Left lobe of liver (tissue), 2 donors: ENCODE measurements around the gene MYL7. TPM values are rescaled to one million over a fixed set of nuclear protein-coding genes. Genes with fewer than 3 reads are reported as not detected.

Source experiments
- ATAC-seq: fragments of 200-7000 bp; cut with Tn5 transposase; one replicate; pipeline ENCODE4 v1.9.1; 2020; ENCODE audit warnings: mild to moderate bottlenecking, moderate library complexity
- DNase-seq: peaks from one replicate; pipeline ENCODE4 v3.0.0-alpha.2; 2020; ENCODE audit warnings: low spot score
- total RNA-seq: library from RNA; stranded (reverse); gene quantifications from one replicate; pipeline ENCODE4 v1.2.1, GENCODE V29; 2021
- donor health status: DM: no; HTN: no; CAD: no; lungs with moderate emphysema.
- donor health status: DM: no; HTN: yes; CAD: no.

The MYL7 gene
- total RNA-seq, 1 donor from 2014 or later: not detected

DNA sequence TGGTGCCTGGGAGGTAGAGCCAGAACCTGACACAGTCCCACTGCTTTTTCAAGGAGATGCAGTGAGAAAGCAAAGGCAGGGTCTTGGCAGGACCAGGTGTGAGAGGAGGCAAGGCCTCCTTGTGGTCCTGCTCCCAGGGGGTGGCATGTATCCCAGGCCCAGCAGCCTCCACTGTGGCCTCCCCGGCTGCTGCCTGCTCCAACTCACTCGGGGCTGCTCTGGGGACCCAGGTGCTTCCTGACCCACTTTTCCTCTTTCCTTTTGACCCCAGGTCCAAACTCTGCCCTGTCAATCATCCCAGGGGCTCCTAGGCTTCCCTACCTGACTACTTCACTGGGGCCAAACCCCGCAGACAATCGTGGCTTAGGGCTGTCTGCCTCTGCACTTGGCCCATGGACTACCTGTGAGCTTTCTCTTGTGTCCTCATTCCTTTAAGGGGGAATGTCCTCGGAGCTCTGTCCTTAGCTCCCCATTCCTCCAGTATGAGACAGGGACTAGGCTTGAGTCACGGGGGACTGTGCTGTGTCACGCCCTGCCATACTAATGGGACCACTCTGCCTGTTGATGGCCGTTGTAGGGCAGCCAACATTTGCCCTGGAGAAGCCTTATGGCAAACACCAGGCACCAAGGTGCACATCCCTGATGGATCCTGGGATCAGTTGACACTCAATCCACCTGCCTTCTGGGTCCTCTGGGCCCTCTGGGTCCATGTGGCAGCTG, 38.1 kb downstream of the MYL7 start:
- ATAC-seq (no peak), DNase-seq (no peak)

DNA sequence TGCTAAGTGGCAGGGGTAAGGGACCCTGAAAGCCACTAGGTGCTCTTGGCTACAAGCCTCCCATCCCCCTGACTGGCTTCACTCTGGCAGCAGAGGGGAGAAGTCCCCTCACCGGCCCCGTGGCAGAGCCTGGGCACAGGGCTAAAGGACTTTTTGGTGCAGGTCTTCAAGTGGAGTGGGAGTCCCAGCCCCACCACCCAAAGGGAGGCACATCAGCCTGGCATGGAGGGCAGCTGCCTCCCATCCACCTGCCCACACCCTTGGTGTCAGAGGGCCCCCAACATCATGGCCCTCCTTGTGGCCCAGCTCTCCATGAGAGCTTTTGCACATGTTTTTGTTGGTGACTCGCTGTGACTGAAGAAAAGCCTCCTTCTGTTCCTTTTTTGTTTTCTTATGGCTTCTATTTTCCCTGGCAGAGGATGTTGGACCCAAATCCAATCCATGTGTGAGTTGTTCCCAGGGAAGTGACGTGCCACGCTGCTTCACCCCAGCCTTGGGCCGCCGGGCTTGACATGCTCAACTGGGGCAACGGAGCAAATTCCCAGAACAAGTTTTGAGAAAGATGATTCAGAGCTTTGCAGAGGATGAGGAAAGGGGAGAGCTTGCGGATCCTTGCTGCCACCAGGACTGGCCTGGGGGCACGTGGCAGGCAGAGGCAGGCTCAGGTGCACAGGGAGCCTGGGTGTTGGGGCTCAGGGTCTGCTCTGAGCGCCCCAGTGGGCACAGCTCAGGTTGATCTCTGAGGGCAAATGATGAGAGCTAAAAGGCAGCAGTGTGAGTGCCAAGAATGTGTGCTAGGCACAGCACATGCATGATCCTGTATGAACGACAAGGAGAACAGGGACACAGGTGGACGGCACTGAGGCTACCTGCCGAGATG, 38.9 kb downstream of the MYL7 start:
- DNase-seq (no peak), ATAC-seq (no peak)

DNA sequence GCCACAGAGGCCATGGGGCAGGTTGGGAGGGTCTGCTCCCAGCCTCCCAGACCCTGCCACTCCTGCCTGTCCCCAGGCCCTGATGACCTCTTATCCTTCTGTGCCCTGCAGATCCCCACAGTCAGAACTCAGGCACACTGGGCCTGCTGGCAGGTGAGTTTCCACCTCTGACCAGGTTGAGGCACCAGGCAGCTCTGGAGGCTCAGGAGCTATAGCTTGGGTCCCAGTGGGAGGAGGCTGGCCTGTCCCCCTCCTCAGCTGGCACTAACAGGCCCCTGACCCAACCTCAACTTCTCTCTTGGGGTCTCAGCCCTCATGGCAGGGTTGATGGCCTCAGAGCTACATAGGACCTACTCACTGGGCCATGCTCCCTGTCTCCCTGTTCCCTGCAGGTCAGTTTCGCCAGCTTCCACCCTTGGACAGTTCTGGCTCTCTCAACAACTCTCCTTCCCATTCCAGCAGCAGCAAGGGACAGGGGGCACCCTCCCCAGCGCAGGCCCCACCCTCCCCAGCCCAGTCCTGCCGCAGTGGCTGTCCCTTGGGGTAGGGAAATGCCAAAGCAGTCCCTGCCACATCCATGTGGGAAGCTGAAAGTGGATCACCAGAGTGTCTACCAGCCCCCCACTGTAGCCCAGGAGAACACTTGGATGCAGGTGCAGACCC, 39.7 kb downstream of the MYL7 start:
- DNase-seq (no peak), ATAC-seq (no peak)

DNA sequence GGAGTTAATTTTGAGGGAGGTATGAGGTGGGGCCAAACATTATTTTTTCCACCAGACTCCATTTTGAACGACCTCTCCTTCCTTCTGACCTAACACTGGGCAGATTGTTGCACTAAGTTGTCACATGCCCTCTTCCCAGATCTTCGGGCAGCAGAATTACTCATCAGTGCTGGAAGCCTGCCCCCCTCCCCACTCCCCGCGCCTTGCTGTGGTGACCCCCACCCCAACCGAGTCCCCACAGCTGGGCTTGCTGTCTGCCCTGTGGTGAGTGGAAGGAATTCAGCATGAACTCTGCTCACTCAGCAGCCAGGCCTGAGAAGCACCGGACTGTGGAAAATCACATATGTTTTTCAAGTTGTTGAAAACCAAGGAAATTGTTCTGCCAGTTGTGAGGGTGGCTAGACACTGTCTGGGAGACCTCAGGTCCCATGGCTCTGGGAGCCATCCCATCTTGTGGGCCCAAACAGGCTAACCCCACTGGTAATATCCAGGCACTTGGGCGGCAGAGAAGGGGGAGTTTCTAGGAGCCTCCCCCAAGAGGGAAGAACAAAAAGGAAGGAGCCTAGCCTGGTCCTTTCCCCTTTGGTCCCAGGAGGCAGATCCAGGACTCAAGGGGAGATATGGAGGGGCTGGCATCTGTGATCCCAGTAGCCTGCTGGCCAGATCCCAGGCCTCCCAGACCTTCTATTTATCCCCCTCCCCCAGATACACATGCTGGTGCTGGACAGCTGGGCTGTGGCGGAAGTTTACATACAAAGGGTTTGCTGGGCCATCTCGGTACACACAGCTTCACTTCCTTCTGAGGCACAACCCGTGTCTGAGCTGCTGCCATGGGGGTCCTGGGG, 40.5 kb downstream of the MYL7 start:
- ATAC-seq: no peak

DNA sequence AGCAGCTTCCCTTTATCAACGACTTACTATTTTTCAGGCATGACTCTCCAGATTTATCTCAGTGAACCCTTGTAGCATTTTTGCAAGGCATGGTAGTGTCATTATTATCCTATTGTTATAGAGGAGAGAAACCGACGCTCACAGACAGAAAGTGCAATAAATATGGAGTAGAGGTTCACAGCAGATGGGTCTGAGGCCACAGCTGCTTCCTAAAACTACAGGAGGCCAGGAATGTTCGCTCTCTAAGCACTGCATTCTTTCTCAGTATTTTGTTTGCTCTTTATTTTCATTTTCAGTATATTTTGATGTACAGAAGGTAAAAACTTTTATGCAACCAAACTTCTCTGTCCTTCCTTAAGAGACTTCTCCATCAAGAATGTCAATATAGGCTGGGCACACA, 41.5 kb downstream of the MYL7 start:
- no peak for ATAC-seq
- no peak for DNase-seq

More for the DNA sequence above, 40.5 kb downstream of the MYL7 start:
- no peak for DNase-seq

DNA sequence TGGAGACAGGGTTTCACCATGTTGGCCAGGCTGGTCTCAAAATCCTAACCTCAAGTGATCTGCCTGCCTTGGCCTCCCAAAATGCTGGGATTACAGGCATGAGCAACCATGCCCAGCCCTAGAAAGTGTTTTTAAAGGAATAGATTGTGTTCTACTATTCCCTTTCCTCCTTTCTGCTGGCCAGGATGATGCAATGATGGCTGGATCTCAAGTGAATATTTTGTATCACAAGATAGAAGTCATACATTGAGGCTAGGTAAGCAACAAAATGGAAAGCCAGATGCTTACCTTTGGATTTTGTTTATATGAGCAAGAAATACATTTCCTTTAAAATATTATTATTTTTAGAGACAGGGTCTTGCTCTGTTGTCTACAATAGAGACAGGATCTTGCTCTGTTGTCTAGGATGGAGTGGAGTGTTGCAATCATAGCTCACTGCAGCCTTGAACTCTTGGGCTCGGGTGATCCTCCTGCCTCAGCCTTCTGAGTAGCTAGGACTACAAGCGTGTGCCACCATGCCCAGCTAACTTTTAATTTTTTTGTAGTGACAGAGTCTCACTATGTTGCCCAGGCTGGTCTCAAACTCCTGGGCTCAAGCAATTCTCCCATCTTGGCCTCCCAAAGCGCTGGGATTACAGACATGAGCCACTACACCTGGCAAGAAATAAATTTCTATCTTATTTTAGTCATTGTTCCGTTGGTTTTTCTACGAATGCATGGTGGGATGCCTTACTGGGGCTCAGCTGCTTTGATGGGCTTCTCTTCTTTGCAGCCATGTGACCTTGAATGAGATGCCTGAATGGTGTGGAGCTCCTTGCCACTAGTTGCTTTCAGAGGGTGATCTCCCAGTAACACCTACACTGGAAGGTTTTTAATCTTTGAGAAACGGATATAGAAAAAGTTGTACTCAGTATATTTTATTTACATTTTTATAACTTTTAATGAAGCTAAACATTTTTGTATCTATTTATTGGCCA, 42.8 kb downstream of the MYL7 start:
- DNase-seq (no peak), ATAC-seq (no peak)

DNA sequence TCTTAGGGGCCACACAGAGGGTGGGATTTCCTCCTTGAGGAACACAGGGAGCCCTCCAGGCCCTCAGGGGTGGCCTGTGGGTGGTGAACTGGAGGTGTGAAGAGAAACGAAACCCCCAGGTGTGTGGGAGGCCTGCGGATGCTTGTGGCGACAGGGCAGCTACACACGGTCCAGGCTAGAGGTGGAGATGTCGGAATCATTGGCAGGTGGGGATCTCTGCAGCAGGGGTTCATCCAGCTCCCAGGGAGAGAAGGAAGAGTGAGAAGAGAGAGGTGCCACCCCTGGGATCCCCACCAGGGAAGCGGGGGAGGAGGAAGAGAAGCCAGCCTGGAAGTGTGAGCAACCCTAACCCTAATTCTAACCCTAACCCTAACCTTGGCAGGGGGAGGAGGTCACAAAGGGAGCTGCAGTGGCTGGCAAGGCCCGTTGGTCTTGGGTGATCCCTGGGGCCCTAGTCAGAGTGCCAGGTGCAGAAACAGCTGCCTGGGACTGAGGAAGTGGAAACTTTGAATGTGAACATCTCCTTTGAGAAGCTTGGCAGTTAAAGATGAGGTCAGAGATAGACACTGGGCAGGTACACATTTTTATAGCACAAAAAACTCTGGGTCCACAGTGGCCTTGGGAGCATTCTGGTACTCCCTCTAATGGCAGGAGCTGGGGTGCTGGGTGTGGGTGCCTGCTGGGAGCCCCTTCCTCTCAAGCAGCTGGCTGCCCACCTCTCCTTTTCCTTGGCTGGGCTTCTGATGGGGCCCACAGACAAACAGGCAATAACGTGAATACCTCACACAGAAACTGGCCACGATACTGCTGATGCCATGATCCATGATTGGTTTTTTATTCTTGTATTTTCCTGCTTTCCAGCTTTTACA, 43.8 kb downstream of the MYL7 start:
- DNase-seq: no peak
- no peak for ATAC-seq

DNA sequence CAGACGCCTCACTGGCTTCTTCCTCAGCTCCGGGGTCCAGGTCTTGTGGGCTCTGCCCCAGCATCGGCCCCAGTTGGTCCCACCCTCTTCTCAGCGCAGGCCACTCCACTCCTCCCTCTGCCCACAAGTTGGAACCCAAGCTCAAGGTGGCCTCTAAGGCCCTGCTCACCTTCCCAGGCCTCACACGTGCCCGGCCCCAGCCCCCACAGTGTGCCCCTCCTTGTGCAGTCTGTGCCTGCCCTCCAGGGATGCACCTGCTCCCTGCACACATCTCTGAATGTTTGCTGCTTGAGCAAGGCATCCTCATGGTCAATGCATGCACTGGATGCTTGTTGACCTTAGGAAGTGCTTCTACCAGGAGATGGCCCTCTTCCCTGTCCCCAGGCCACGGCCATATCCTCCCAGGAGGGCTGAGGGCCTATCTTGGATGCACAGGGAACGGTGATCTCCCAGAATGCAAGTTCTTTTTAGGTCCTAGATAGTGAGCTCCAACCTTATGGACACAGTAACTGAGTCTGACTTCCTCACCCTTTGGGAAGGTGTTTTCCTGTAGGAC, 44.7 kb downstream of the MYL7 start:
- ATAC-seq (no peak), DNase-seq (no peak)

DNA sequence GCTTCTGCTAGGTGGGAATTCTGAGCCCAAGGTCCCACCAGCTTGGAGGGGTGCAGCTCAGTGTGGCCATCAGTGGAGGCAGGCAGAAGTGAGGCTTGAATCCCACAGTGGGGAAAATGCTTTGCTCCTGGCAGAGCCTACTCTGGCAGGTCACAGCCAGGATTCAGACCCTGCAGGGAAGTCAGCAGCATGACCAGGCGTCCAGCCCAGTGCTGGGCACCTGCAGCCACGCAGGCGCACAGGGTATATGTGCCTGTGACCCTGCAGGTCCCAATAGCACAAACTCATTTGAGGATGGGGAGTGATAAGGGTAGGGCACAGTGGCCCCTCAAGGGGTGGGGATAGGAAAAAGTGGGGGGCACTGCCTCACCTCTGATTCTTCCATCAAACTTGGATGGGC, 45.4 kb downstream of the MYL7 start:
- ATAC-seq: no peak
- no peak for DNase-seq

DNA sequence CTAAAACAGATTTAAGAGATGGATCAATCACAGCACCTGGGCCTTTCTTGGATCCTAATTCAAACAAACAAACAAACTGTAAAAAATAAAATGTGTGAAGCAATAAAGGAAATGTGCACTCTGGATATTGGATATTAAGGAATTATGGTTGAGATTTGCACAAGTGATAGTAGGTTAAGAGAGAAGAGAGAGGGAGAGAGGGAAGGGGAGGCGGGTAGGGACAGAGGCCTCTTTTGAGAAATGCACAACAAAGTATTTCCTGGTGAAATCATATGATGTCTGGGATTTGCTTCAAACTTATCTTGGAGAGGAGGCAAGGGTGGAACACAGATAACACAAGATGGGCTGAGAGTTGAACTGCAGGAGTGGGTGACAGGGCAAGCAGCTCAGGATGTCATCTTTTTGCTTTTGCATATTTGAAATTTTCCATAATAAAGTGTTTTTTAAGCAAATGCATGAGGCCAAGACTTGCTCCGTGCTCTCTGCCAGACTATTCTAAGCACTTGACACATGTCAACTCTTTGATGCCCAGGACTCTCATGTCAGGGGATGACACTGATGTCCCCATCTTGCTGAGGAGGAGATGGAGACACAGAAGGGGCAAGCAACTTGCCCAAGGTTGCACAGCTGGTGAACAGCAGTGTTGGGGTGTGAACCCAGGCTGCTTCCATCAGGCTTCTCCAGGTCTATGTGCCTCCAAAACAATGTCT, 46.1 kb downstream of the MYL7 start:
- ATAC-seq (no peak), DNase-seq (no peak)

DNA sequence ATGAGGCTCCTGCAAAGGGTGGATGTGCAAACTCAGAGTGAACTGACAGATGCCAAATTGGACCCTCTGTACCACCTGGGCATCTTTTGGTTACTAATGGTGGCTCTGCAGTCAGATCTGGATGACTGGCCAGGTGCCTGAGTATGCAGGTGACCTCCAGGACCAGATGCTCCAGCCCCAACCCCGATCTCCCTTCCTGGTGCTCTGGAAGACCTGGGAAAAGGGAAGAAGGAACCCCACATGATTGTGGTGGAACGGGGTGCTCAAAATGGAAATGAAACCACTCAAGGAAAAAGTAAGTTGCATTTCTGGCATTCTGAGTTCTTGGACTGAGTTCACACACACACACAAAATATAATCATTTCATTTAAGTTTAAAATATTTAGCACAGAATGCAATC, 46.8 kb downstream of the MYL7 start:
- no peak for DNase-seq
- no peak for ATAC-seq

DNA sequence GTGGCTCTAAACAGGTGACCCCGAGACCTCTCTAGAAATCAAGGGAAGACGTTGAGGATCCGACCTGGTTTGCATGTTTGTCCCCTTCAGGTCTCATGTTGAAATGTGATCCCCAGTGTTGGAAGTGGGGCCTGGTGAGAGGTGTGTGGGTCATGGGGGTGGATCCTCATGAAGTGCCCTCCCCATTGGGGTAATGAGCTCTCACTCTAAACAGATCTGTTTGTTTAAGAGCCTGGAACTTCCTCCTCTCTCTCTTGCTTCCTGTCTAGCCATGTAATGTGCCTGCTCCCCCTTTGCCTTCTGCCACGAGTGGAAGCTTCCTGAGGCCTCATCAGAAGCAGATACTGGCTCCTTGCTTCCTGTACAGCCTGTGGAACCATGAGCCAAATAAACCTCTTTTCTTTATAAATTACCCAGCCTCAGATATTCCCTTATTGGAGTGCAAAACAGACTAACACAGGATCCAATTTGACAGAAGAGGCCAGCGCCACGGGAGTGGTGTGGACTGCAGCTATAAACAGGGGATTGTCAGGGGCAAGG, 48.0 kb downstream of the MYL7 start:
- no peak for DNase-seq
- ATAC-seq: no peak

Other genes with a start within 250 kb of the MYL7 start
- 18.0 TPM for gene URGCP, start 234.7 kb downstream of the MYL7 start, total RNA-seq
- 17.7 TPM for gene UBE2D4, start 214.9 kb downstream of the MYL7 start, total RNA-seq
- gene SPDYE1, start 143.4 kb downstream of the MYL7 start, total RNA-seq: not detected
- 38.9 TPM for gene DBNL, start 96.6 kb downstream of the MYL7 start, total RNA-seq
- gene PGAM2, start 75.8 kb downstream of the MYL7 start, total RNA-seq: not detected
- gene POLM, start 58.8 kb downstream of the MYL7 start, total RNA-seq: 21.0 TPM
- gene AEBP1, start 37.0 kb downstream of the MYL7 start, total RNA-seq: 9.4 TPM
- 78.3 TPM for gene POLD2, start 17.8 kb downstream of the MYL7 start, total RNA-seq
- 1.7 TPM for gene GCK, start 48.1 kb upstream of the MYL7 start, total RNA-seq
- 19.9 TPM for gene YKT6, start 59.6 kb upstream of the MYL7 start, total RNA-seq
- 5.0 TPM for gene CAMK2B, start 184.3 kb upstream of the MYL7 start, total RNA-seq